Stomach smooth muscle (tissue), 2 donors: ENCODE measurements around the gene FAM98B.
A peak's percentile ranks its signal among the peaks of the same experiment; 100 is the strongest.
"Not testable (repeated sequence)": the region's sequence is repeated elsewhere in the genome, so short reads cannot be mapped to it uniquely, and the experiment has no call there.

Experiments used
- H3K27ac ChIP-seq: one replicate; pipeline ENCODE4 v1.7.0; 2013; ENCODE audit warnings: mild to moderate bottlenecking, low read length, inconsistent platforms
- H3K27me3 ChIP-seq, 2 donors: one replicate each; pipeline ENCODE4 v1.7.0; 2013; ENCODE audit warnings: low read length in 2 of 2; ENCODE audit not compliant: insufficient read depth in 2 of 2, control insufficient read depth in 1 of 2
- H3K36me3 ChIP-seq, 2 donors: one replicate each; pipeline ENCODE4 v1.7.0; 2013; ENCODE audit warnings: low read length in 2 of 2; ENCODE audit not compliant: control insufficient read depth in 2 of 2, insufficient read depth in 2 of 2
- H3K4me1 ChIP-seq: one replicate; pipeline ENCODE4 v1.7.0; 2013; ENCODE audit warnings: low read length; ENCODE audit not compliant: control insufficient read depth, insufficient read depth
- H3K4me3 ChIP-seq, 2 donors: one replicate each; pipeline ENCODE4 v1.7.0; 2013; ENCODE audit warnings: low read length in 2 of 2
- H3K9ac ChIP-seq, 2 donors: one replicate each; pipeline ENCODE4 v1.7.0; 2013; ENCODE audit warnings: low read length in 2 of 2, mild to moderate bottlenecking in 1 of 2
- H3K9me3 ChIP-seq, 2 donors: one replicate each; pipeline ENCODE4 v1.7.0; 2013; ENCODE audit warnings: low read length in 2 of 2; ENCODE audit not compliant: control insufficient read depth in 2 of 2
- donor health status: healthy.
- donor health status: Pancreatic carcinoma.

Gene FAM98B

DNA sequence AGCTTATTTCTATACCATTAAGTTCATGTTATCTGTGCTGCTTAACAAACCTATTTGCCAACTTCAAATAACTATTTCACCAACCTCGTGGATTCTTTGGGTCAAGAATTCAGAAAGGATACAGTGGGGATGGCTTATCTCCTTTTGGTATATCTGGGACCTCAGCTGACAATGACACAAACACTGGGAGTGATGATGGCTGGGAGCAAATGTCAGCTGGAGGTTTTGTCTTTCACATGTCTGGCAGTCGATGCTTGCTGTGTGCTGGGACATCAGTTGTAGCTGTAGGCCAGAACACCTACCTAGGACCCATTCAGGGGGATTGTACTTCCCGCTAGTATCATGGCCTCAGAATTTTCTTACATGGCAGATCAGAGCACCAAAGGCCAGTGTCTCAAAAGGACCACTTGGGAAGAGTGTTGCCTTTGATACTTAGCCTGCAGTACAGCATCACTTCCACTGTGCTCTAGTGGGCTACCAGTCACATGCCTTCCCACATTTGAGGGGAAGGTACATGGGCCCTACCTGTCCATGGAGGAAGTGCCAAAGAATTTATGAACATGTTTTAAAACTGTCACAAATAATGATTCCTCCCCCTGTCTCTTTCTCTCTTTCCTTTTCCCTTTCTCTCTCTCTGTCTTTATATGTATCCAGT lies 23.7 kb upstream of the FAM98B start:
- H3K9me3 ChIP-seq, result no peaks in the 10 kb centered on the region

DNA sequence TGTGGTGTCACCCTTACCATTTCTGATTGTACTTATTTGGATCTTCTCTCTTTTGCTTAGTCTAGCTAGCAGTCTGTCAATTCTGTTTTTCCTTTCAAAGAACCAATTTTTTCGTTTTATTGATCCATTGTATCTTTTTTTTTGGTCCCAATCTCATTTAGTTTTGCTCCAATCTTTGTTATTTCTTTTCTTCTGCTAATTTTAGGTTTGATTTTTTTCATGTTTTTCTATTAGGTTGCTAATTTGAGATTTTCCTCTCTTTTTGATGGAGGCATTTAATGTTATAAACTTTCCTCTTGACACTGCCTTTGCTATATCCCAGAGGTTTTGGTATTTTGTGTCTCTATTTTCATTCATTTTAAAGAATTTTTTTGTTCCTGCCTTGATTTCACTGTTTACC lies 16.9 kb upstream of the FAM98B start:
- no peak overlapping the region for H3K9ac ChIP-seq
- no peaks in the 10 kb centered on the region for H3K27me3 ChIP-seq
- no peak overlapping the region for H3K27ac ChIP-seq
- H3K36me3 ChIP-seq, result no peaks in the 10 kb centered on the region
- H3K4me1 ChIP-seq, result peaks cover 6% of the 10 kb centered on the region
- no peak overlapping the region for H3K4me3 ChIP-seq
- no peaks in the 10 kb centered on the region for H3K9me3 ChIP-seq

More for the DNA sequence above, 23.7 kb upstream of the FAM98B start:
- H3K36me3 ChIP-seq, result no peaks in the 10 kb centered on the region
- no peaks in the 10 kb centered on the region for H3K27me3 ChIP-seq
- no peak overlapping the region for H3K27ac ChIP-seq
- H3K4me3 ChIP-seq, result no peak overlapping the region
- no peaks in the 10 kb centered on the region for H3K4me1 ChIP-seq
- H3K9ac ChIP-seq, result no peak overlapping the region

DNA sequence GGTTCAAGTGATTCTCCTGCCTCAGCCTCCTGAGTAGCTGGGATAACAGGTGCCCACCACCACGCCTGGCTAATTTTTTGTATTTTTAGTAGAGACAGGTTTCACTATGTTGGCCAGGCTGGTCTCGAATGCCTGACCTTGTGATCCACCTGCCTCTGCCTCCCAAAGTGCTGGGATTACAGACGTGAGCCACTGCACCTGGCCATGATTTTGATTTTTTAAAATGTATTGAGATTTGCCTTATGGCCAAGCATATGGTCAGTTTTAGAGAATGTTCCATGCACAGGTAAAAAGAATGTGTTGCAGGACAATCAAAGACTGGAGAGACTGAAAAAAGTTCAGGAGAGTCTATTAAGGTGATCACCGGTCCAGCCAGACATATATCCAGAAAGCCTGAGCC lies 16.3 kb upstream of the FAM98B start:
- not testable (repeated sequence) for H3K27ac ChIP-seq, H3K4me3 ChIP-seq, H3K27me3 ChIP-seq, H3K9ac ChIP-seq, H3K36me3 ChIP-seq, H3K4me1 ChIP-seq, H3K9me3 ChIP-seq

DNA sequence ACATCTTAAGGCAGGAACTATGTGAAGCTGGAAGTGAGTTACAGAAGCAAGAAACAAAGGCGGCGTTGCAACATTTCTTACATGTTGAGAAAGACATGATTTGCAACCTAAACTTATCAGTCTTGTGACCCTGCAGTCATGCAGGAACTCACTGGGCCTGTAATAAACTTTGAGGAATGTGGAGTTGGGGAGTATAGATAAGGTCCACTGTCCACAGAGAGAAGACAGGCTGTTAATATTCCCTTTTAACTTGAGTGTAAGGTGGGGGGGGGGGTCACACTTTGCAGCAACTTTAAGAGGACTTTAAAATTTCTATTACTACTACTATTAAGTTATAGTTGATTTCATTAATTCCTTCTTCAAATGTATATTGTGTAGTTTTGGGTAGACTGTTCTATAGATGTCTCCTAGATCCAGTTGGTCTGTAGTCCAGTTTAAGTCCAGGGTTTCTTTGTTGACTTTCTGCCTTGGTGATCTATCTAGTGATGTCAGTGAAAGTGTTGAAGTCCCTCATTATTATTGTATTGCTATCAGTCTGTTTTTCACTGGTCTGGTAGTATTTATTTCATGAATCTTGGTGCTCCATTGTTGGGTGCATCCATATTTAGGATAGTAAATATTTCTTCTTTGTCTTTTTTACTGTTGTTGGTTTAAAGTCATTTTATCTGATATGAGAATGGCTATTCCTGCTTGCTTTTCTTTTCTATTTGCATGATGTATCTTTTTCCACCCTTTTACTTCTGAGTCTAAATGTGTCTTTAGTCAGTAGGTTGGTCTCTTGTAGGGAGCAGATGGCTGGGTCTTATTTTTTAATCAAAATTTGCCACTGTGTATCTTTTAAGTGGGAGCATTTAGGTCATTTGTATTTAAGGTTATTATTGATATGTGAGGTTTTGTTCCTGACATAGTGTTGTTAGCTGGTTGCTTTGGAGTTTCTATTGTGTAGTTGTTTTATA lies 15.6 kb upstream of the FAM98B start:
- Histone ChIP-seq H3K27ac (no peak overlapping the region), H3K27me3 (no peaks in the 10 kb centered on the region), H3K36me3 (no peaks in the 10 kb centered on the region), H3K4me1 (peaks cover 6% of the 10 kb centered on the region), H3K9ac (no peak overlapping the region), H3K4me3 (no peak overlapping the region), H3K9me3 (no peaks in the 10 kb centered on the region)

DNA sequence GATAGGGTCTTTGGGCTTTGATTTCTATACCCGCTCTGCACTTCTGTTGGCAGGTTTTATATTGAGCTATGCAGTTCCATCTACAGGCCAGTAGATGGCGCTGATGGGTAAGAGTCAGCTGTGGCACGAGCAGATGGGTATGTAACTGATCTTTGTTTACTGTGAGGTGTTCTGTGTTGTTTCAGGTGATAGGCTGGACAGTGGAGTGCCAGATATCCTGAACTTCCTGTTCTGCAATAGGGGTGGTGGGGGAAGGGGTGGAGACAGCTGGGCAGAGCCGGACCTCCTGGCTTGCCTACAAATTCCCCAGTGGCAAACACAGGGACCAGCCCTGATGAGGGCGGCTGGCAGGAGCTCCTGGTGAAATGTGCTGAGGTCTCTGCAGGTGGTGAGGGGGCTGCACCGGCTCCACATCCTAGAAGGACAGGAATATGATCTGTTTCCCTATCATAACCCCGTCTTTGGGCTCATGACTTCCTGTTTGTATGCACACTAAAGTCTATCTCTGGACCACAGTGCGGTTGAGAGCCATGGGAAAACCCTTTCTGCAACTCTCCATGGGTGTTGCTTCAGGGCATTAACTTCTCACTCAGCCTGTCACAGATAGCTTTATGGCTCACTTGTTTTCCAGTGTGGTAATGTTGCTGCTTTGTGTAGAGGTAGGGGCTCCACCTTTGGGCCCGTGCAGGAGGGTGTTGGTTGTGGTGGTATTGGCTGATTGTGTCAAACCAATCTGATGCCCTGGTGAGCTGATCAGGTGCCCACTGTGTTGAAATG lies 13.4 kb upstream of the FAM98B start:
- H3K27me3 ChIP-seq, result no peaks in the 10 kb centered on the region
- no peak overlapping the region for H3K27ac ChIP-seq
- no peaks in the 10 kb centered on the region for H3K36me3 ChIP-seq
- H3K4me3 ChIP-seq, result peak overlapping the region in 1 of 2 donors; percentile 41
- no peaks in the 10 kb centered on the region for H3K9me3 ChIP-seq
- no peak overlapping the region for H3K9ac ChIP-seq
- peaks cover 6% of the 10 kb centered on the region for H3K4me1 ChIP-seq

DNA sequence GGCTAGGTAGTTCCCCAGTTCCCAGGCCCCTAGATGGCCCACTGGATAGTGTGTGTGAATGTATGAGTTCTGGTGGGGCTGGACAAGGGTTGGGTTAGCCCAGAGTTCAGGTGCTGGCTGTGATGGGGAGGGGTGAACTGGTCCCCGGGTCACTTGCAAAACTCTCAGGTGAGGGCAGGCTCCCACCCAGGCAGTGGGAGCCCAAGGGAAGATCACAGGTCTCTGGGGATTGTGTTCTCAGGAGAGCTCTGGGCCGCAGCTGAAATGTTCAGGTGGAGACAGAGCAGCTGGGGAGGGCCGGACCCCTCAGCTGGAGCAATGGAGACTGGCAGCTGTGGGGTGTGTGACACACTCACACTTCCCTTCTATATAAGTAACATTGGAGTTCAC lies 12.8 kb upstream of the FAM98B start:
- Histone ChIP-seq H3K36me3 (no peaks in the 10 kb centered on the region), H3K4me3 (no peak overlapping the region), H3K9ac (no peak overlapping the region), H3K27me3 (no peaks in the 10 kb centered on the region), H3K27ac (no peak overlapping the region), H3K4me1 (peaks cover 6% of the 10 kb centered on the region), H3K9me3 (no peaks in the 10 kb centered on the region)

DNA sequence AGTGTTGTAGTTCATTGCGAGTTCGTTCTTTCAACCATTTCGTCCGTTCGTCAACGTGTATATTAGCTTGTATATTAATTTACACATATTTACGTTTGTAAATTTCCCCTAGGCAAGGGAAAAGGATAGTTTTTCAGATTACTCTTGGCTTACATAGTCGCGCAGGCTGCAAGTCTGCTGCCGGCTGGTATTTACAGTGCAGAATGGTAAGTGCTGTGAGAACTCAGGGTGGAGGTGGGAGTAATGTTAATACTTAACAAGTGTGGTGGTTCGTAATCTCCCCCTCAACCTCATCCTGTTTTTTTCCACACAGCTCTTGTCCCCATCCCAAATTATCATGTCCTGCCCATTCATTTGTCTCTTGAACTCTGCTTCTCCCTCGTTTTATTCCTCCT lies 766 bp downstream of the FAM98B start:
- Histone ChIP-seq H3K9ac (peak overlapping the region; percentile 90 to 98), H3K27ac (peak overlapping the region; percentile 79), H3K27me3 (no peaks in the 10 kb centered on the region), H3K9me3 (no peaks in the 10 kb centered on the region), H3K36me3 (no peaks in the 10 kb centered on the region), H3K4me1 (peaks cover 7% of the 10 kb centered on the region), H3K4me3 (peak overlapping the region; percentile 91 to 96)

DNA sequence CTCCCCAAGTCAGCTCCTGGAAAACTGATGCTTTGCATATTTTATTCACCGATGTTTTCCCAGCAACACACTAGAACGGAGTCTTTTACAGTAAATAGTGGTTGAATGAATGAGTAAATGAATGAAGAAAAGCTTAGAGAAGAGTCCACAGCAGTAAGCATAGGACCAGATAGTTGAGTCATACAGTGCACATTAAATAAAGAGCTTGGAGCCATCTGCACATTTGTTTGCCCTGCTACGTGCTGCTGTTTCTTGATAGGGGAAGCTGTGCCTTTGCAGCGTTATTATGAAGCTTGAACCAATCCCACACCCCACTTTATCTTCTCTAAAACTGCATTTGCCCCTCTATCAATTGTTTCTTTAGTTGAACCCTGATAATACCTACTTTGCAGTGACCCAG lies 1.2 kb downstream of the FAM98B start:
- Histone ChIP-seq H3K27me3 (no peaks in the 10 kb centered on the region), H3K4me3 (peak overlapping the region; percentile 91 to 96), H3K9ac (peak overlapping the region; percentile 90 to 98), H3K36me3 (no peaks in the 10 kb centered on the region), H3K4me1 (peaks cover 7% of the 10 kb centered on the region), H3K27ac (no peak overlapping the region), H3K9me3 (no peaks in the 10 kb centered on the region)

DNA sequence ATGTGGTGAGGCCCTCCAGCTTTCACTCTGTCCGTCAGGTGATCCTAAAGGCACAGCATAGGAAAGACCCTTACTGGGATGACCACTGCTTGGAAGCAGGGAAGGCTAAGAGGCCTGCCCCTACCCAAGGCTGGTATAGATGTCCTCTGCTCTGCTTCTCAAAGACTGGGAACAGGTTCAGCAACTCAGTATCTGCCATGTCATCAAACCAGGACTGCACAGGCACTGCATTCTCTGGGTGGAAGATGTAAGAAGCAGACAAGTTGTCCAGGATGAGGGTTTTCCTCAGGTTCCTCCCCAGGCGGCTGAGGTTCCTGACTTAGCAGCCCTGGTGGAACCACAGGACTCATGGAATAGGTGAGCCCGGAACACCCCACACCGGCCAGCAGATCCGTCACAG lies 4.7 kb downstream of the FAM98B start:
- Histone ChIP-seq H3K36me3 (no peaks in the 10 kb centered on the region), H3K27ac (no peak overlapping the region), H3K9me3 (no peaks in the 10 kb centered on the region), H3K9ac (no peak overlapping the region), H3K27me3 (no peaks in the 10 kb centered on the region), H3K4me1 (peaks cover 7% of the 10 kb centered on the region), H3K4me3 (no peak overlapping the region)

DNA sequence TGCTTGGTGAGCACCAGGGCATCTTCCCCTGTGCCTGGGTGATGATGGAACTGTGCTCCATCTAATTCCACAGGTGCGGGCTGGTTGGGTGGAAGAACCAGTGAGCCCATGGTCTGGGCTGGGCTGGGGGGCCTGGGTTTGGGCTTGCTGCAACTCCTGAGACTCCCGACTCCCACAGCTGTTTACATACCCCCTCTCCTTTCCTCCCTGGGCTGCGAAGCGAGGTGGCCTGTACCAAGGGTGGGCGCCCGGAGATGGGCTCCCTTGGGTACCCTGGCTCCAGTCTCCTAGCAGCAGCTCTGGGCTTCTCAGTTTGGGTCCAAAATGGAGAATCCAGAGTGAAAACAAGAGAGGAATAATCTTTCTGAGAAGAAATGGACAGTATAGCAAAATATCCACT lies 5.6 kb downstream of the FAM98B start:
- no peaks in the 10 kb centered on the region for H3K36me3 ChIP-seq
- no peaks in the 10 kb centered on the region for H3K27me3 ChIP-seq
- peaks cover 7% of the 10 kb centered on the region for H3K4me1 ChIP-seq
- H3K4me3 ChIP-seq, result no peak overlapping the region
- no peak overlapping the region for H3K9ac ChIP-seq
- H3K9me3 ChIP-seq, result no peaks in the 10 kb centered on the region
- no peak overlapping the region for H3K27ac ChIP-seq
